GM12878 (cell line): ENCODE data around the gene MAN2B2. TPM values are rescaled to one million over a fixed set of nuclear protein-coding genes. Genes with fewer than 3 reads are reported as not detected.

ENCODE experiments used
- ATAC-seq: fragments of 200-7000 bp; cut with Tn5 transposase; 3 replicates; pipeline ENCODE4 v1.9.1; 2020; ENCODE audit warnings: mild to moderate bottlenecking, moderate library complexity
- BruUV-seq: library from RNA; stranded (reverse); fragments of 400-500 nt; replicated peaks from 2 replicates; lab custom pipeline; 2021; lab: Mats Ljungman, UMichigan
- CTCF ChIA-PET: fragments of 300-600 bp; sonication (Branson Sonifier 250); formaldehyde crosslinking; extraction: SDS; loops from one replicate; lab custom pipeline; 2021; ENCODE audit warnings: inconsistent platforms; lab: Yijun Ruan, JAX
- POLR2A ChIA-PET: fragments of 350-600 bp; formaldehyde crosslinking; extraction: SDS; loops from one replicate; lab custom pipeline; 2021; ENCODE audit warnings: inconsistent platforms; lab: Charles Lee
- RAD21 ChIA-PET: fragments of 300-600 bp; sonication (Branson Sonifier 250); formaldehyde crosslinking; loops from one replicate; lab custom pipeline; 2023; ENCODE audit warnings: antibody characterized with exemption; ENCODE audit not compliant: unreplicated experiment; lab: Charles Lee
- SMC1A ChIA-PET: fragments of 300-600 bp; sonication (Branson Sonifier 250); formaldehyde crosslinking; loops from one replicate; lab custom pipeline; 2023; ENCODE audit not compliant: unreplicated experiment, uncharacterized antibody; lab: Charles Lee
- DNase-seq: peaks from one replicate; pipeline ENCODE4 v3.0.0-alpha.2; 2011; ENCODE audit warnings: low read depth, low spot score
- FAIRE-seq: peaks from 3 replicates; lab custom pipeline; 2011; peaks lifted over from hg19 to GRCh38; lab: Jason Lieb, UNC
- H2AFZ ChIP-seq: 2 replicates; pipeline ENCODE4 v1.6.0; 2011; ENCODE audit warnings: low read depth, low read length, control low read depth; ENCODE audit not compliant: control insufficient read depth
- H3K27ac ChIP-seq: 2 replicates; pipeline ENCODE4 v1.5.1; 2011; ENCODE audit warnings: control low read depth; ENCODE audit not compliant: control insufficient read depth, insufficient read depth
- H3K27me3 ChIP-seq, 2 experiments: replicated peaks in 1 of 2; 2 replicates each; pipeline versions ENCODE4 v1.6.0 to v1.6.1; 2011; ENCODE audit warnings: low read length in 1 of 2; ENCODE audit not compliant: control insufficient read depth in 2 of 2, insufficient read depth in 2 of 2
- H3K36me3 ChIP-seq, 2 experiments: 2 replicates each; pipeline ENCODE4 v1.5.1; 2011; ENCODE audit warnings: low read length in 1 of 2; ENCODE audit not compliant: control insufficient read depth in 2 of 2, insufficient read depth in 2 of 2
- H3K4me1 ChIP-seq: 2 replicates; pipeline ENCODE4 v1.6.1; 2011; ENCODE audit warnings: mild to moderate bottlenecking, low read length, moderate library complexity, mixed read lengths; ENCODE audit not compliant: control insufficient read depth, insufficient read depth
- H3K4me2 ChIP-seq: 2 replicates; pipeline ENCODE4 v1.6.0; 2011; ENCODE audit warnings: control low read depth; ENCODE audit not compliant: control insufficient read depth, insufficient read depth
- H3K4me3 ChIP-seq: fragments of 200-600 bp; sonication (generic); 2 replicates; pipeline ENCODE4 v1.5.1; 2016
- H3K79me2 ChIP-seq: 2 replicates; pipeline ENCODE4 v1.6.0; 2011; ENCODE audit warnings: low read length; ENCODE audit not compliant: control insufficient read depth, insufficient read depth
- H3K9ac ChIP-seq: 2 replicates; pipeline ENCODE4 v1.8.0; 2011; ENCODE audit warnings: low read length, control low read depth, mixed read lengths; ENCODE audit not compliant: control insufficient read depth, insufficient read depth
- H3K9me3 ChIP-seq: replicated peaks from 3 replicates; pipeline ENCODE4 v1.5.1; 2011; ENCODE audit warnings: mild to moderate bottlenecking, low read length; ENCODE audit not compliant: control insufficient read depth, insufficient read depth
- H4K20me1 ChIP-seq: 2 replicates; pipeline ENCODE4 v1.6.0; 2011; ENCODE audit not compliant: control insufficient read depth, insufficient read depth
- BCL3 ChIP-seq: IDR thresholded peaks from 2 replicates; pipeline ENCODE4 v1.6.1; 2011; ENCODE audit warnings: borderline replicate concordance, low read depth, mild to moderate bottlenecking, moderate library complexity, low read length; ENCODE audit not compliant: insufficient read depth, poor library complexity, severe bottlenecking
- FOXK2 ChIP-seq: fragments of 450-650 bp; IDR thresholded peaks from 2 replicates; pipeline ENCODE4 v1.6.1; 2017; ENCODE audit warnings: mild to moderate bottlenecking, moderate library complexity
- KDM1A ChIP-seq: fragments of 200-600 bp; sonication (generic); IDR thresholded peaks from 2 replicates; pipeline ENCODE4 v1.6.1; 2016; ENCODE audit warnings: borderline replicate concordance
- NFIC ChIP-seq: IDR thresholded peaks from 2 replicates; pipeline ENCODE4 v1.6.1; 2012; ENCODE audit warnings: low read depth, mild to moderate bottlenecking, inconsistent platforms, low read length, moderate library complexity
- NR2C2 ChIP-seq: IDR thresholded peaks from 2 replicates; pipeline ENCODE4 v1.6.1; 2011; ENCODE audit warnings: borderline replicate concordance, low read depth; ENCODE audit not compliant: control insufficient read depth, insufficient read length
- PAX8 ChIP-seq: fragments of 450-650 bp; IDR thresholded peaks from 2 replicates; pipeline ENCODE4 v1.6.1; 2017; ENCODE audit warnings: mild to moderate bottlenecking, moderate library complexity
- POLR2A ChIP-seq: IDR thresholded peaks from 2 replicates; pipeline ENCODE4 v1.6.1; 2011; ENCODE audit warnings: low read depth, mild to moderate bottlenecking, low read length
- RAD21 ChIP-seq: IDR thresholded peaks from 2 replicates; pipeline ENCODE4 v1.6.1; 2011; ENCODE audit warnings: mild to moderate bottlenecking, low read depth, low read length, moderate library complexity; ENCODE audit not compliant: insufficient read depth
- RBBP5 ChIP-seq: fragments of 200-600 bp; sonication (generic); conservative IDR thresholded peaks from 2 replicates; pipeline ENCODE4 v1.6.1; 2016
- SMAD5 ChIP-seq: IDR thresholded peaks from 2 replicates; pipeline ENCODE4 v1.6.1; 2016; ENCODE audit warnings: antibody characterized with exemption, low read depth
- SREBF1 ChIP-seq: IDR thresholded peaks from 2 replicates; pipeline ENCODE4 v1.6.1; 2012; ENCODE audit warnings: mild to moderate bottlenecking, low read length
- SUPT20H ChIP-seq: IDR thresholded peaks from 2 replicates; pipeline ENCODE4 v1.6.1; 2011; ENCODE audit warnings: low read depth, mild to moderate bottlenecking, low read length, moderate library complexity, borderline replicate concordance; ENCODE audit not compliant: control insufficient read depth
- TCF7 ChIP-seq: IDR thresholded peaks from 2 replicates; pipeline ENCODE4 v1.6.1; 2014; ENCODE audit warnings: antibody characterized with exemption, borderline replicate concordance
- USF1 ChIP-seq: IDR thresholded peaks from 2 replicates; pipeline ENCODE4 v1.6.1; 2011; ENCODE audit warnings: borderline replicate concordance, low read depth, mild to moderate bottlenecking, moderate library complexity, mixed read lengths, low read length; ENCODE audit not compliant: insufficient read depth; ENCODE audit errors: extremely low read length
- WGBS: methylation state at CpG from one replicate; pipeline ENCODE4 v1.1.6; 2016; ENCODE audit warnings: low lambda C conversion rate; ENCODE audit not compliant: insufficient replicate concordance, insufficient coverage; ENCODE audit errors: missing lambda C conversion rate; 5-methylcytosine and 5-hydroxymethylcytosine counted together
- in situ Hi-C: fragments of 300-500 bp; cut with MboI; formaldehyde crosslinking; loops from 9 replicates; pipeline ENCODE4 v1.14.3; 2018; ENCODE audit warnings: mixed read lengths
- intact Hi-C: fragments of 100-400 bp; cut with micrococcal nuclease; formaldehyde crosslinking; loops from one replicate; pipeline ENCODE4 v1.14.2; 2022; ENCODE audit not compliant: unreplicated experiment
- polyA plus RNA-seq, 11 experiments: library from polyadenylated mRNA; depleted of rRNA in 4 of 11; unstranded in 6 of 11; stranded (reverse) in 5 of 11; fragments of >200 nt; fragmentation: Nextera tagmentation in 4 of 11; fragmentation: Illumina TruSeq in 1 of 11; extraction: Ambion mirVana in 4 of 11; extraction: Trizol in 1 of 11; gene quantifications; 1 replicate in 1 of 11; 2 replicates in 10 of 11; pipeline versions ENCODE4 v1.2.1 to v1.2.3, GENCODE V29; 2011 to 2016; ENCODE audit warnings: inconsistent platforms in 2 of 11, missing spikeins in 2 of 11, low read depth in 1 of 11
- total RNA-seq, 4 experiments: library from RNA; depleted of rRNA in 3 of 4; stranded (reverse); fragments of >200 nt in 3 of 4; fragmentation: Illumina TruSeq in 1 of 4; extraction: Trizol in 1 of 4; gene quantifications; 2 replicates each; pipeline versions ENCODE4 v1.2.1 to v1.2.3, GENCODE V29; 2013 to 2021
- TF ChIP-seq, protein P1 (sequence below), 3 experiments: IDR thresholded peaks in 2 of 3; conservative IDR thresholded peaks in 1 of 3; 2 replicates each; pipeline ENCODE4 v1.5.1; 2011; ENCODE audit warnings: low read depth in 3 of 3, low read length in 3 of 3, mild to moderate bottlenecking in 3 of 3, control low read depth in 2 of 3, moderate library complexity in 2 of 3, inconsistent platforms in 1 of 3, mixed read lengths in 1 of 3; ENCODE audit not compliant: control insufficient read depth in 2 of 3, insufficient read depth in 1 of 3; ENCODE audit errors: extremely low read depth in 1 of 3
- TF ChIP-seq, protein P2 (sequence below): fragments of 450-650 bp; formaldehyde crosslinking; IDR thresholded peaks from 2 replicates; pipeline ENCODE4 v1.4.0; 2020; ENCODE audit warnings: mild to moderate bottlenecking, moderate library complexity

The MAN2B2 gene
- total and polyA plus RNA-seq, 10 of the 15 experiments (the other 5 are each of a cell fraction or from before 2014, with no cell fraction given): 0.47 to 14.5 (median 7.0) TPM

GRCh38 chr4:6606465-6607235 is 31.7 kb downstream of the MAN2B2 start:
- ChIA-PET CTCF (no interaction called here), RAD21 (no interaction called here), SMC1A (no interaction called here), POLR2A (no interaction called here)
- Histone ChIP-seq H4K20me1 (no peaks in the 10 kb centered on the region), H3K27ac (no peak overlapping the region), H2AFZ (no peak overlapping the region), H3K27me3 (no peaks in the 10 kb centered on the region), H3K79me2 (no peaks in the 10 kb centered on the region), H3K4me2 (no peak overlapping the region), H3K4me3 (no peak overlapping the region), H3K36me3 (peaks cover 7 to 12% of the 10 kb centered on the region in 2 experiments; a peak in 3 of 4 replicates), H3K9me3 (peaks cover 7% of the 10 kb centered on the region; the same call in 2 of the 3 replicates), H3K4me1 (no peaks in the 10 kb centered on the region), H3K9ac (no peak overlapping the region)
- intact Hi-C loops: no loop called here
- FAIRE-seq (no peak), DNase-seq (no peak), ATAC-seq (no peak)
- no TSS peak for BruUV-seq
- 83% methylated on average over 10 of the region's 10 CpGs for whole genome bisulfite sequencing
- in situ Hi-C loops: no loop called here
- TF ChIP-seq POLR2A (no peak), TCF7 (no peak), SUPT20H (no peak), RBBP5 (no peak), BCL3 (no peak), NFIC (no peak), KDM1A (no peak), SMAD5 (no peak), FOXK2 (no peak), USF1 (no peak), PAX8 (no peak), RAD21 (no peak), NR2C2 (no peak), SREBF1 (no peak)
- TF ChIP-seq, protein P1, sequence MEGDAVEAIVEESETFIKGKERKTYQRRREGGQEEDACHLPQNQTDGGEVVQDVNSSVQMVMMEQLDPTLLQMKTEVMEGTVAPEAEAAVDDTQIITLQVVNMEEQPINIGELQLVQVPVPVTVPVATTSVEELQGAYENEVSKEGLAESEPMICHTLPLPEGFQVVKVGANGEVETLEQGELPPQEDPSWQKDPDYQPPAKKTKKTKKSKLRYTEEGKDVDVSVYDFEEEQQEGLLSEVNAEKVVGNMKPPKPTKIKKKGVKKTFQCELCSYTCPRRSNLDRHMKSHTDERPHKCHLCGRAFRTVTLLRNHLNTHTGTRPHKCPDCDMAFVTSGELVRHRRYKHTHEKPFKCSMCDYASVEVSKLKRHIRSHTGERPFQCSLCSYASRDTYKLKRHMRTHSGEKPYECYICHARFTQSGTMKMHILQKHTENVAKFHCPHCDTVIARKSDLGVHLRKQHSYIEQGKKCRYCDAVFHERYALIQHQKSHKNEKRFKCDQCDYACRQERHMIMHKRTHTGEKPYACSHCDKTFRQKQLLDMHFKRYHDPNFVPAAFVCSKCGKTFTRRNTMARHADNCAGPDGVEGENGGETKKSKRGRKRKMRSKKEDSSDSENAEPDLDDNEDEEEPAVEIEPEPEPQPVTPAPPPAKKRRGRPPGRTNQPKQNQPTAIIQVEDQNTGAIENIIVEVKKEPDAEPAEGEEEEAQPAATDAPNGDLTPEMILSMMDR (IDR thresholded peaks at IDR 0.05 in 2 of 3, conservative IDR thresholded peaks at IDR 0.05 in 1 of 3; ENCODE audit: control insufficient read depth in 2 of 3, extremely low read depth in 1 of 3, insufficient read depth in 1 of 3, low read depth in 3 of 3, low read length in 3 of 3): no peak
- TF ChIP-seq, protein P2, sequence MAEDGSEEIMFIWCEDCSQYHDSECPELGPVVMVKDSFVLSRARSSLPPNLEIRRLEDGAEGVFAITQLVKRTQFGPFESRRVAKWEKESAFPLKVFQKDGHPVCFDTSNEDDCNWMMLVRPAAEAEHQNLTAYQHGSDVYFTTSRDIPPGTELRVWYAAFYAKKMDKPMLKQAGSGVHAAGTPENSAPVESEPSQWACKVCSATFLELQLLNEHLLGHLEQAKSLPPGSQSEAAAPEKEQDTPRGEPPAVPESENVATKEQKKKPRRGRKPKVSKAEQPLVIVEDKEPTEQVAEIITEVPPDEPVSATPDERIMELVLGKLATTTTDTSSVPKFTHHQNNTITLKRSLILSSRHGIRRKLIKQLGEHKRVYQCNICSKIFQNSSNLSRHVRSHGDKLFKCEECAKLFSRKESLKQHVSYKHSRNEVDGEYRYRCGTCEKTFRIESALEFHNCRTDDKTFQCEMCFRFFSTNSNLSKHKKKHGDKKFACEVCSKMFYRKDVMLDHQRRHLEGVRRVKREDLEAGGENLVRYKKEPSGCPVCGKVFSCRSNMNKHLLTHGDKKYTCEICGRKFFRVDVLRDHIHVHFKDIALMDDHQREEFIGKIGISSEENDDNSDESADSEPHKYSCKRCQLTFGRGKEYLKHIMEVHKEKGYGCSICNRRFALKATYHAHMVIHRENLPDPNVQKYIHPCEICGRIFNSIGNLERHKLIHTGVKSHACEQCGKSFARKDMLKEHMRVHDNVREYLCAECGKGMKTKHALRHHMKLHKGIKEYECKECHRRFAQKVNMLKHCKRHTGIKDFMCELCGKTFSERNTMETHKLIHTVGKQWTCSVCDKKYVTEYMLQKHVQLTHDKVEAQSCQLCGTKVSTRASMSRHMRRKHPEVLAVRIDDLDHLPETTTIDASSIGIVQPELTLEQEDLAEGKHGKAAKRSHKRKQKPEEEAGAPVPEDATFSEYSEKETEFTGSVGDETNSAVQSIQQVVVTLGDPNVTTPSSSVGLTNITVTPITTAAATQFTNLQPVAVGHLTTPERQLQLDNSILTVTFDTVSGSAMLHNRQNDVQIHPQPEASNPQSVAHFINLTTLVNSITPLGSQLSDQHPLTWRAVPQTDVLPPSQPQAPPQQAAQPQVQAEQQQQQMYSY (CRISPR knock-in tag): no peak
